Thyroid gland (tissue), 4 donors: Measurements from ENCODE around the gene PCDHGB6.

Experiments used
- CTCF ChIP-seq, 6 experiments: fragments of 200-600 bp in 3 of 6; fragments of 450-650 bp in 3 of 6; sonication (generic) in 3 of 6; IDR thresholded peaks; one replicate each; pipeline ENCODE4 v1.5.1; 2016 to 2019; ENCODE audit warnings: antibody characterized with exemption in 6 of 6, mild to moderate bottlenecking in 2 of 6, inconsistent platforms in 1 of 6, moderate library complexity in 1 of 6
- POLR2A ChIP-seq, 2 donors: fragments of 450-650 bp; IDR thresholded peaks; one replicate each; pipeline ENCODE4 v1.6.1; 2017; ENCODE audit warnings: antibody characterized with exemption in 2 of 2, mild to moderate bottlenecking in 2 of 2, moderate library complexity in 1 of 2

- TF ChIP-seq CTCF (IDR thresholded peaks at IDR 0.05) (peak in 3 of 6 experiments; percentile 31 to 46 (median 36)), POLR2A (IDR thresholded peaks at IDR 0.05) (no peak)
These were observed 37.6 kb upstream of the PCDHGB6 start, which contains the start of gene PCDHGB3 for GRCh38 chr5:141369994-141370848.
